Fibroblast of skin of abdomen (primary cell): ENCODE data around the gene ABHD13. TPM values are rescaled to one million over a fixed set of nuclear protein-coding genes. Genes with fewer than 3 reads are reported as not detected.
A peak's percentile ranks its signal among the peaks of the same experiment; 100 is the strongest.
"Not testable (repeated sequence)": the region's sequence is repeated elsewhere in the genome, so short reads cannot be mapped to it uniquely, and the experiment has no call there.

Experiments used
- DNase-seq: peaks from one replicate; pipeline ENCODE4 v3.0.0-alpha.2; 2013
- polyA plus RNA-seq, 2 experiments: library from polyadenylated mRNA; unstranded; fragments of 120-200 nt; gene quantifications; one replicate each; pipeline ENCODE4 v1.2.1, GENCODE V29; 2013; ENCODE audit not compliant: insufficient read length in 2 of 2

The ABHD13 gene
- polyA plus RNA-seq (2013, experiment 1 of 2; ENCODE audit: insufficient read length): 6.5 TPM
- polyA plus RNA-seq (2013, experiment 2 of 2; ENCODE audit: insufficient read length): 6.6 TPM

DNA sequence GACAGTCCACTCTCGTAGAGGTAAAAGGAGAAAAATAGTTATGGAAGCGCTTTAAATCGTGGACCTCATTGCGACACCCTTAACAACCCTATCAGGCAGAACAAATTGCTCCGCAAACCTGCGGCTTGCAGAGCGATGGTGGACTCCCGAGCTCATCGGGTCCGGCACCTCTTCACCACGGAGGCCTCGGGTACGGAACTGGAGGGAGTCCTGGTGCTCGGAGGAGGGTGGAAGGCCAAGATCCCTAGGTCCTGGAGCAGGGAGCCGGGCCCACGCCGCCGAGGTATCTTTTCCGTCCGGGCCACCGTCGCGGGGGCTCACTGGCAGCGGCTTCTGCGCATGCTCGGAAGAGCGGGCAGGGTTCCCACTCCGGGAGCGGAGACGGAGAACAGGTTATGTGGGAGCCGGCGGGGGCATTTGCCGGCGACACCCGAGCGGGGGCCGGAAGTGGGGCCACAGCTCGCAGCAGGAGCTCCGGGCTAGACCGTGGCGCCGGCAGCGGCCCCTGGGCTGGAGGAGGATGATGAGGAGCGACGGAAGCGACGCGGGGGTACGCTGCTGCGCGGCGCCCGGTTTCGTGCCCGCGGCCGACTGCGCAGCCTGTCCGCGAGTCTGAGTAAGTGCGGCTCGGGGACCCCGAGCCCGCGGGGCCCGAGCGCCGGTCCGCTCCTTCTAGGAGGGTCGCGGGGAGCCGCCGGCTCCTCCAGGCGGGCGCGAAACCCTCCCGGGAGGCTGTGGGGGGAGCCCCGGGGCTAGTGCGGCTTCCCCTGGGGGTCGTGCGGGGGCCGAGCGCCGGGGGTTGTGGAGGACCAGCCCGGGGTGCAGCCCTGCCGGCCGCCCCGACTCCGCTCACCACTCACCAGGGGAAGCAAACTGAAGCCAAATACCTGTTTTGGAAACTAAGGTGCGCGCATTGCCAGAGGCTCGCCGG is at the start of gene ABHD13:
TSS of gene ABHD13 (plus strand) at position 349 of the 931 bp plus-strand sequence. CDS start 10,827 bp downstream, outside the sequence.
- peak; percentile 94 for DNase-seq

DNA sequence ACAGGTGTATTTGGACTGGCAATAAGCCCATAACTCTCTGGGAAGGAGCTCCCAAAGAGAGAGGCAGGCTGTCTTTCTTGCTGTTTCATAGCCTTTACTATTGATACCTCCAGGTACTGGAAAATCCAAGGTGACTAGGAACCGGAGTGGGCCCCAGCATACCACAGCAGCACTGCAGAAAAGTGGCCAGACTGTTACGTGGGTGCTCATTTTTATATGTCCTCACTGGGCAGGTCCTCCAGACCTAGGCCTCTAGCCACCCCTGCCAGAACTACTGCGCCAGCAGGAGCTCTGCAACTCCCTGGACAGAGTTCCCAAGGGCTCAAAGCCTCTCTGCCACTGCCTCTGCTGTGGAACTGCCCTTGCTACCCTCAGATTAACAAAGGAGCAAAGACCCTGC is 49.3 kb upstream of the ABHD13 start:
- no peak for DNase-seq

DNA sequence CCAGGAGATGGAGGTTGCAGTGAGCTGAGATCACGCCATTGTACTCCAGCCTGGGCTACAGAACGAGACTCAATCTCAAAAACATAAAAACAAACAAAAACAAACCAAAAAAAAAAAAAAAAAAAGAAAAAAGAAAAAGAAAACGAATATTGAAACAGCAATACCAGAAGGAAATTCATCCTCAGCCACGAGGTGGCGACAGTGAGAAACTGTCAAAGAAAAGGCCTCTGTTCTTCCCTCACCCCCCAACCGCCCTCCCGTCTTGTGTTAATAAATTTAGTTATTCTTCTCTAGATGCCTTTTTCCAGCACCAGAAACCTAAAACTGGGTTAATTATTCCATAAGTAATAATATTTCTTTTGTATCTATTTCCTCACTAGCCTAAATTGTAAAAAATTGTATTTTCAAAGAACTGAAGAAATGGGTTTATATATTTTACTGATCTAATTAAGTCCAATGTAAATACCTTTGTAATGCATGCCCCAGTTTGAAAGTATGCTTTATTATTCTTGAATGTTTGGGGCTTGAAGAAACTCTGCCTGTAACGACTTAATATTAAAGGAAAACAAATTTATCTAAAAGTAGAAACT is 41.4 kb upstream of the ABHD13 start:
- no peak for DNase-seq

DNA sequence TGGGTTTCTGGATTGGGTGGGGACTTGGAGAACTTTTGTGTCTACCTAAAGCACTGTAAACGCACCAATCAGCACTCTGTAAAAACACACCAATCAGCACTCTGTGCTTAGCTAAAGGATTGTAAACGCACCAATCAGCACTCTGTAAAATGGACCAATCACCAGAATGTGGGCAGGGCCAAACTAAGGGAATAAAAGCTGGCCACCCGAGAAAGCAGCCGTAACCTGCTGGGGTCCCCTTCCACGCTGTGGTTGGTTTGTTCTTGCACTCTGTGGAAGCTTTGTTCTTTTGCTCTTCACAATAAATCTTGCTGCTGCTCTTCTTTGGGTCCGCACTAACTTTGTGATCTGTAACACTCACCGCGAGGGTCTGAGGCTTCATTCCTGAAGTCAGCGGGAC is 40.1 kb upstream of the ABHD13 start:
- DNase-seq: no peak

DNA sequence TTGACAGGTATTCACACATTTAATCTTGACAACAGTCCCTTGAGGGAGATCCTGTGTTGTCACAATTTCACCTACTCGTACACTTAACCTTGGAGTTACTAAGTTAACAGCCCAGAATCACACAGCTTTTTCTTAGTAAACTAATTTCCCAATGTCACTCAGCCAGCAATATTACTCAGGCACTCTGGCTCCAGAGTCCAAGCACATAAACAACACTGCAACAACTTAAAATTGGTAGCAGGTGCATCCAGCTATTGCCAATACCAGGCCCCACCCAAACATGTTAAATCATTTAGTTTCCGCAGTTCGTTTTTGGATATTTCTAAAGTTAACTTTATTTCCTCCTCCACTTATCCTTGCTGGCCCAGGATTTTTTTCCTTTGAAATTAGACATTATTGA is 35.5 kb upstream of the ABHD13 start:
- no peak for DNase-seq

DNA sequence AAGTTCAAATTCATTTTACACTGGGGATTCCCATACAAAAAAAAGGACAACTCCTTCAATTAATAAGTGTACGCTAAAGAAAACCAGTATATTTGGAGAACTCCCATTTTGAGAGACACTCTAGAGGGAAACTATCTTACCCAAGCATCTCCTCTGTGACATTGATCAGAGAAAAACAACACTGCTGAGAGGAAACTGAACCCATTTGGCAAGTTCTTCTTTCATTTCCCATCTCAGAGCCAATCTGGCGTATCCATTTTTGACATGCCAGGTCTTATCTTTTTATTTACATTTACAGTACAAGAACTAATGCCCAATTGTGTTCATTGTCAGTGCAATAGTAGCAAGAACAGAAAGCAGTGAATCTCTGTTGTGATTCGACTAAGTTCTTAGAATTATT is 33.0 kb upstream of the ABHD13 start:
- no peak for DNase-seq

DNA sequence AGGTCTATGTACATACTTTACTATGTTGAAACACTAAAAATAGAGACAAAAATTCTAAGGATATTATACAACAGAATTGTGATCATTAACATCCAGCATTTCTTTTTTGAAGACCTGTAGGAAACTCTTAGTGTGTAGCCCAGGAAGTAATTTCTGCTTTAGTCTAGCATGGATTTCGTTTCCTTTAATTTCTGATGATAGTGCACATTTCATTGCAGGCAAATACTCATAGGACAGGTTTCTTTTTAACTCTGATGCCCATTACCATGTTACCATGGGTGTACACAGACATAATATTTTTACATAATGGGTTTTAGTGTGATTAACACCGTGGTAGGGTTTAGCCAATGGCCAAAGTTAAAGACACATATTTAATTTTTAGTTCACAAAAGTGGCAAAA is 29.9 kb upstream of the ABHD13 start:
- DNase-seq: no peak

DNA sequence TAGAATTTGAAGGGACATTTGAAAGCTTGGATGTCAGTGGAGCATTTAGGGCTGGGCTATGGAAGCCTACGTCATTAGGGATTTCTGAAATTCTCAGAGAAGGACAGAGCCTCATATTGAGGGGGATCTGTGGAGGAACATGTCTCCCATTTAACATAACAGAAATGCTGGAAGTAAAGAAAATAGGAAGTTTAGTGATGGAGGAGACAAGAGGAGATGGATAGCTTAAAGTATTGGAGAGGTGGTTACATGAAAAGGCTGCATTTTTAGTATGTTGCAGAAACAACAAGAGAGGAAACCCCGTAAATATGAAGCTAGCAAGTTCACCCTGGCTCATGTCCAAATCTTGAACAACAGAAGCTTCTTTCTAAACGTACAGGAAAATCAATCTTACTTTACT is 27.3 kb upstream of the ABHD13 start:
- no peak for DNase-seq

DNA sequence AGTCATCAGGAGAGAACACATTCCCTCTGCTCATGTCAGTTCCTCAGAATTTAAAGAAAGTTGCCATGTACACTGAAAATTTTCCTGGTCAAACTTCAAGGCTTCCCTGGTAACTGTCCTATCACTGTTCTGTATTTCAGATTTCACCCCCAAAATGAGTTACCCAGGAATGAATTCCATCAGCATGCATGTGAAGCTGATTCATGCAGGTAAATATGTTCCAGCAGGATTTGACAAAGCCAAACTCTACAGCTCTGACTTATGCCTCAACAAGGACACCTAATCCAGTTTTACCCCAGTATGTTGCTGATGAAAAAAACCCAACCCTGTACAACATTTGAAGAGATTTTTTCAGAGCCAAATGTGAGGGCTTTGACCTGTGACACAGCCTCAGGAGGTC is 24.4 kb upstream of the ABHD13 start:
- no peak for DNase-seq

DNA sequence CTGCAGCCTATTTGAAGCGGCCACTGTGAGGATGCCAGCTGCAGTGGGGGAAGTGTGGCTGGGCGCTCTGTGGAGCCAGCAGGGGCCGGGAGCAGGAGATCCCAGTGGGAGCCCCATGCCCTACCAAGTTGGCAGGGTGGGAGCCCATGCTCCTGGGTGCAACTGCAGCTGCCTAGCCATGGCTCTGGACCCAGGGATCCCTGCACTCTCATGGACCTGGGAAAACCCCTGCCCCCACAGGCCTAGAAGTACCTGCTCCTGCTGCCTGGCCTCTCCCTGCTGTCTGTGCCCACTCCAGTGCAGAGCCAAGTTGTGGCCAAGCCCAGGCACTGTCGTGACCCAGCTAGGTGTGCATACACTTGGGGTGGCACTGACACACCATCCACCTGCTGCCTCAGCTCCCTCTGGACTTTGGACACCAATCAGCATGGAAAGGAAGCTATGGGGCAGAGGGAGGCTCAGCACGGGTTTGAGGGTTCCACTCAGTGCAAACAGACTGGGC is 23.7 kb upstream of the ABHD13 start:
- no peak for DNase-seq

DNA sequence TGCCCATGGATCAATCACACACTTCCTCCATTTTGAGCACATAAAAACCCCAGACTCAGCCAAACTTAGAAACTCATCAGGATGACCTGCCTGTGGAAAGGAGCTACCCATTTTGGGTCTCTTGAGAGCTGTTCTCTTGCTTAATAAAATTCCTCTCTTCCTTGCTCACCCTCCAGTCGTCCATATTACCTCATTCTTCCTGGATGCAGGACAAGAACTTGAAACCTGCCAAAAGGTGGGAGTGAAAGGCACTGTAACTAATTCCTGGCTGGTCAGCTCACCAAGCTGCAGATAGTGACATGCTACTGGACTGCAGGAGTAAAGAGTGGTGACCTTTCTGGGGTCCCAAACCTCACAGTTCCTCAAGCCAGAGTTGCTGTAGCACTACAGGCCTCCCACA is 23.0 kb upstream of the ABHD13 start:
- no peak for DNase-seq

DNA sequence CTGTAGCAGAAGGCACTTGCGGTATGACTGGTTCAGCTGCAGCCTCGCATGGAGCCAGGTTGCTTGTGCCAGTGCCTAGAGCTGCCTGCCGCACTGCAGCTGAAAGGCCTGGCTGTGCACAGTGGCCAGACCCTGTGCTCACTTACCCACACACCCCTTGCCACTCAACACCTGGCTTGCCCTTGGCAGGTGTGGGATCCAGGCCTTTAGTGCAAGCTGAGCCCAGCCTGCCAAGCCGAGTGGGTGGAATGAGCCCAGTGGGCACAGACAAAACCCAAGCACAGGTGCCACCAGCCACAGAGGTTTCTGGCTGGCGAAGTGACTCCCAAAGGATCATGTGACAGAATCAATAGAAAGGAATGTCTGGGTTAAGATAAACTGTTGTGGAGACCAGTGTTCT is 22.3 kb upstream of the ABHD13 start:
- DNase-seq: no peak

DNA sequence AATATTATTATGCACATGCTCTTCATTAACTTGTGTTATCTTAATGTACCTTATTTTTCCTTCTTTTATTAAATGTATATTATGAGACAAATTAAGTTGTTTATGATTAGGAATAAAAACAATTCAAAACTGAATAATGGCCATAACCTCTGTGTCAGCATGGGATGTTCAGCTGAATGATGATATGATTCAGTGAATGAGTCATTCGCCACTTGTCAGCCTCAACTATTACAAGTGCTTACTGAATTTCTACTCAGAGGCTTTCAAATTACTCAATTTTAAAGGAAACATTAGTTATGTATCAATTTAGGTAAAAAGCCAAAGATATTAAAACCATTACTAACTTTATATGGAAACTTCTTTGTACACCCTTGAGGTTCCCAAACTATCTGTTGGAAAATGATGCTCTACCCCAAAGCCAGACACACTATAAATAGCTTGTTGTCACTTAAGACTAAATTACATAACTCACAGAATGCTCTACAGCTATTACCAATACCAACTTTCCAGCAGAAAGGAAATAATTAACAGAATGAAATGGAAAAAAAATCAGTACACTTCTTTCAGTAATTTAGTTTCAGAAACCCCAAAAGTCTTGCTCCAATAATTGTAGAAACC is 17.3 kb upstream of the ABHD13 start:
- DNase-seq: no peak

DNA sequence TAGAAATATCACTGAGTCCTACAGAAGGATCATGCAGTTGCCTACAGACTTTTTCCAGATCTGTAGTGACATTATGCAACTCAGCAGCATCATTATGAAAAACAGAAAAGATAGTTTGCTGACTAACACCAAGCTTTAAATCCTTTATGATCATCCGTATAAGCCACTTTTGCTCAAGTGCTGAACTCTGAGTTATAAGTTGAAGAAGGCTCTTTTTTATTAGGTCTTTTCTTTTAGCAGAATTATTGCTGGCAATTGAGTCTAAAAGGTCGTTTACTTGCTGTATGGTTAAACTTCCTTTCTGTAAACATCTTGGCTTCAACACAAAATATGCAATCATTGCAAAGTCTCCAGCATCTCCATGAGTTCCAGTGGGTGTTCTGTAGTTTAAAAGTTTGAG is 7.6 kb upstream of the ABHD13 start:
- DNase-seq: no peak

DNA sequence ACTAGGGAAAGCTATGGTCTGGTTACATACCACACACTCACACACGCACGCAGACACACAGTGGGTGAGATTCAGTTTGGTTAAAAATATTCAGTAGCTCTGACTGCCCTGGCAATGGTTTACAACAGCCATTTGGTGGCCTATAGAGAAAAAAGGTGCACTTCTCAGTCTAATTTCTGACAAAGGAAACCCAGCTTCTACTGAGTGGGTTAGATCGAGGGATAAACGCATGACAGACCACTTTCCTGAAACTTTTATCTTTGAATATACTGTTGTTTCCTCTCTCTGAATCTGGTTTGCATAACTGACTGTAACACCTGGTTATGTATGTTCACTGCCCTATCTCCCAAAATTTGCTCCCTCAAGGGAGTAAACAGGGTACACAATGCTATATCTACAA is 5.3 kb upstream of the ABHD13 start:
- no peak for DNase-seq

DNA sequence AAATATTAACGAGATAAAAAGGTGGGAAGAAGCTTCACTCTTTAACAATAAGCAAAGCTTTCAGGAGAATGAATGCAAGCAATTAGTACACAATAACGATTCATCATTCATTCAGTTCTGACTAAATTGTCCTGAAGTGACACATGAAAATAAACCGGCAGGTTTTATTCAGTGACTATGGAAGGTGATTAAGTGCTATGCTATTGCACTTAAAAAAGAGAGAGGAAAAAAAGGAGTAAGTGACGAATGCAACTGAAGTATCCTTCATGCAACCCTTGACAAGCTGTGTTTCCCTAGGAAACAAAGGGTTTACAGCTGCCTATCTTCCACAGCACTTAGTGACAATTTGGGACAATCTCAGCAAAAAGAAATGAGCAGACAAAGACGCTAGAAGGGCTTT is 4.2 kb upstream of the ABHD13 start:
- DNase-seq: no peak

DNA sequence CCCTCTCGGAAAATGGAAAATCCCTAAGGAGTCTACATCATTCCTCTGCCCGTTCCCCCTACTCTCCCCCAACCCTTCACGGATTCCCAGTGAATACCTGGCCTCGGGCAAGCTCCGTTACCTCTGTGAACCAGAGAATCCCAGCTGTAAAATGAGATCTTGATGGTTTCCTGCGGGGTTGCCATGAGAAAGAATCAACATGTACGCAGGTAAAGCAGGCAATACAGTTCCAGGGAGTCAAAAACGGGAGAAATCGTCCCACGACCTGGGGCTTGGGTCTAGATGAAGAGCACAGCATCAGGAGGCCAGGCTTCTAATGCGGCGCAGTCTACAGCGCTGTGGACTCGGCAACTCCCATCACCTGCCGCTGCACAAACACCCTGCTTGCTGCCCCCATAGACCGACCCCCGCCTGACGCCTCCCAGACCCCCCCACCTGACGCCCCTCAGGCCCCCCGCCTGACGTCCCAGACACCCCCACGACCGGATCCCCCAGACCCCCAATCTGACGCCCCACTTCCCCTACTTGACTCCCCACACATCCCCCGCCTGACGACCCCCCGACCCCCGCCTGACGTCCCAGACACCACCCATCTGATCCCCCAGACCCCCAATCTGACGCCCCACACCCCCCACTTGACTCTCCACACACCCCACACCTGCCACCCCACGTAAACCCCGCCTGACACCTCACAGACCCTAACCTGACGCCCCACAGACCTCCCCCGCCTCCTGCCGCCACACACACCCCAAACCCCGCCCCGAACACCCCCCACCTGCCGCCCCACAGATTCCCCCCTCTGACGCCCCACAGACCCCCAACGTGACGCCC is 3.5 kb upstream of the ABHD13 start:
- no peak for DNase-seq

DNA sequence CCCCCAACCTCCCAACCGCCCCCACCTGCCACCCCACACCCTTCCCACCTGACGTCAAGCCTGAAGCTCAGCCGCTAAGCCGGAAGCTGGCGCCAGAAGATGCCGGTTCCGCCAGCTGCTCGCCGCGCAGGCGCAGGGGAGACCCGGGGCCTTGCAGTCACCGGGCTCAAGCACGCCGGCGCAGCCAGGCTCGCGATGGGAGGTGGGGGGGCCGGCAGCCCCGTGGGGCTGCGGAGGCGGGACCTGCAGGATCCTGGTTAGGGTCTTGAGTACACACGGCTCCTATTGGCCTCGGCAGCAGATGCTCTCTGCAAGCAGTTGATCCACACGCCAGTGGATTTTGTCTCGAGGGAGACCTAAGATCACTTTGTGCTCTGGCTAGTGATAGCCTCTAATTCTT is 2.8 kb upstream of the ABHD13 start, which contains the start of gene LIG4:
TSS of gene LIG4 (minus strand) at position 101 of the 400 bp plus-strand sequence. CDS start 4,268 bp downstream, outside the sequence.
- DNase-seq: peak; percentile 91

DNA sequence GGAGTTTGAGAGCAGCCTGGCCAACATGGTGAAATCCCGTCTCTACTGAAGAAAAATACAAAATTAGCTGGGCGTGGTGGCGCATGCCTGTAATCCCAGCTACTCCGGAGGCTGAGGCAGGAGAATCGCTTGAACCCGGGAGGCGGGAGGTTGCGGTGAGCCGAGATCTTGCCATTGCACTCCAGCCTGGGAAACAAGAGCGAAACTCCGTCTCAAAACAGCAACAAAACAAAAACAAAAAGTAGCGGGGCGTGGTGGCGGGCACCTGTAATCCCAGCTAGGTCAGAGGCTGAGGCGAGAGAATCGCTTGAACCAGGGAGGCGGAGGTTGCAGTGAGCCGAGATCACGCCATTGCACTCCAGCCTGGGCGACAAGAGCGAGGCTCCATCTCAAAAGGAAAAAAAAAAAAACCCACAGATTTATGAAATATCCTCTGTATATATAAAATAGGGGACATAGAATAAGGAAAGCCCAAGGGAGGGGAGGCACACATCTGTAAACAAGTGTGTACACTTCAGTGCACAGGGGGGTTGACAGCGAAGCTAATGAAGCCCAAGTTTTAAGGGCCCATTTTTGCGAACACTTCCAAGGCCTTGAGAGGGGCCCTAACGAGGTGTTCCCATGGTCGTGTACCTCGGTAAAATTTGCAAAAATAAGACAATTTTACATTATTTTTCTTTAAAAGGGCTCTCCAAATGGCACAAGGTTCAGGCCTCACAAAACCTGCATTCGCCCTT is 717 bp upstream of the ABHD13 start:
- DNase-seq: not testable (repeated sequence)

DNA sequence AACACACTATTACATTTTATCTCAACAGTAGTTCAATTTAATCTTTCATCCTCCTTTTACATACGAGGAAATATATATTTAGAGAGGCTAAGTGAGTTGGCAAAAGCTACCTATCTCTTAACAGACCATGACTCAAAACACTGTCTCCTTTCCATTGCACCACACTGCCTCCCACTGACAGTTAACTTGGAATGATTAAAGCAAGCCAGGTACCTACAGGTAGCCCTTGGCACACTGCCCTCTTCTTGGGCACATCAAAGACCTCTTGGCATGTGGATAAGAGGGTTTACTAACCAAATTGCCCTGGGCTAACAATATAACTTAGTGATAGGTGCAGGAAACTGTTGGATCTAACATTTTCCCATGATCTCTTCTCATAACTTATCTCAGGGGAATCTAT is 1.8 kb downstream of the ABHD13 start:
- no peak for DNase-seq

DNA sequence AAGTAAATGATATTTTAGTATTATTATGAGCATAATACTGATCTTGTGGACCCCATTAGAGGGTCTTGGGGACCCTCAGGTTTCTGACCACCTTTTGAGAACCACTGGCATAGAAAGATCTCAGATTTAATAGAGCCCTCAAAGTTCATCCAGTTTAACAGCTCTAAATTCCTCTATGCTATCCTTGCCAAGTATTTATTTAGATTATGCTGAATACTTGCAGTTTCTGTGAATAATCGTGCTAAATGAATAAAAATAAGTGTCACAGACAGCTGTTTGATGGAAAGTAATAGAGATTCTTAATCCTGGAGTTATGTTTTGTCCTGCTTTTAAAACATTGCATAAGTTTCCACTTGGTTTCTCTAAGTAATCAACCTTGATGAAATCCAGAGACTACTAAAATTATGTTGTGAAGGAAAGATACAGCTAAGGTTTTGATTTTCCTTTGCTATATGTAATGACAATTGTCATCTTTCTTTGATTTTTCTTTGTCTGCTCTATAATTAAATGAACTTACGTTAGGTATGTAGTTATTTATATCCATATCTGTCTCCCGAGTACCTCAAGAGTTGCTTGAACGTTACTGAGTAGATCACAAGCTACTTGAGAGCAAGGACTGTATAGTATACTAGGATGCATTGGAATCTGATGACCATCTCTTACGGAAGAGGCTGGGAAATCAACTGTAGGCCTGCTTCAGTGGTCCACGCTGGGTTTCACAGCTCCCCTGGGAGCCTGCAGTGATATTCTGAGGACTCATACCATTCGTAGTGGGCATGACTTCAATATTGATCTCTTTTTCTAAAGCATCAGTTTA is 5.7 kb downstream of the ABHD13 start:
- no peak for DNase-seq
